HG03342 (cell line): ENCODE data around the gene GIMAP2.

Experiments
- ATAC-seq: cut with Tn5 transposase; IDR thresholded peaks from one replicate; pipeline ENCODE4 v1.9.1; 2021; ENCODE audit warnings: mild to moderate bottlenecking, moderate library complexity; ENCODE audit not compliant: unreplicated experiment

GIMAP2 gene

DNA sequence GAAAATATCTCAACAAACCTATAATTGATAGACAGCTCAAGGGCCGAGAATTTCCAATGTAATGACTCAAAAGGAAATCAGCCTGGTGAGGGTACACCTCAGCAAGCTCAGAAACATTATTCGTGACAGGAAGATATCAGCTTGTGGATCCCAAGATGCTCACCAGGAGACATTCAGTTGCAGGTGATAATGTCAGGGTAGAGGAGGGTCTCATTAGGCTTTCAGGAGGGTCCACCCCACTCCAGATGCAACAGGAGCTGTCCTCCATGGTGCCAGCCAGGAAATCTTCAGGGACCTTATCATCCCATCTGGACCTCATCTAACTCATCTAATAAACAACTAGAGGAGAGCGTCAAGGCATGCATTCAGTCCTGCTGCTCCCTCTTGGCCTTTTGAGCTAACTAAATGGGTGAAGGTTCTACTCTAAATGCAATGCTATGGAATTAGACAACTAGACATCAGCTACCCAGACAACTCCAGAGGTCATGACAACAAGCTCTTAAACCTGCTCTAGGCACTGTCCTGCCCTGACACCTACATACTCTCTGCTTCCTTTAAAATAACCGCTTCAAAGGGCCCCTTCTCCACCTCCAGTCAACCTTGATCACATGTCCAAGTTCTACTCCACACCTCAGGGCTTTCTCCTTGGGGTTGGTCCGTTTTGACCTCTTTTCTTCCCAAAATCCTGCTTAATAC, 47.4 kb downstream of the GIMAP2 start:
- ATAC-seq = no peak

DNA sequence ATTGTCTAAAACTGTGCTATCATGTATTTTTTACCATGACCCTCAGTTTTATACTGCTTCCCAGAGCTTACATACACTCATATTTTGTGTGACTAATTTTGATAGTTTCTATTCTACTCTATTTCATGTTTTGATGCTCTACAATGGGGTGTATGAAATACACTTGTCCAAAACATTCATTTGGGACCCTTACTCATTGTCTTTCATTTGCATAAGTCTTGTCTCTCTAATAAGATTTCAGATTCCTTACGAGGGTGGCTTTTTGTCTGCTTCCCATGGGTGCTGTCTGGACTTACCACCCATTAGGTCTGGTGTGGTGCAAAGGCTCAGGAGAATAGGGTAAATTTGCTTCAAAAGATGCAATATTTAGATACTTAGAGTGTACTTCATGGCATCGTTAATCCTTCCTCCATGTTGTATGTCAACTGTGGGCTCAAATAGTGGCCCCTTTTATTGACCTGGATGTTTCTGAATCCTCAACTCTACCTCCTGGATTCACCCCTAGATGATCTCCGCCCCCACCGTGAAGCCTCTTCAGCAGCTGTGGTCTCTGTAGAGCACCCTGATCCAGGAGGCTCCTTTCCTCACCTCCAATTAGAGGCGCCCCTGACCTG, 48.1 kb downstream of the GIMAP2 start:
- ATAC-seq = no peak

DNA sequence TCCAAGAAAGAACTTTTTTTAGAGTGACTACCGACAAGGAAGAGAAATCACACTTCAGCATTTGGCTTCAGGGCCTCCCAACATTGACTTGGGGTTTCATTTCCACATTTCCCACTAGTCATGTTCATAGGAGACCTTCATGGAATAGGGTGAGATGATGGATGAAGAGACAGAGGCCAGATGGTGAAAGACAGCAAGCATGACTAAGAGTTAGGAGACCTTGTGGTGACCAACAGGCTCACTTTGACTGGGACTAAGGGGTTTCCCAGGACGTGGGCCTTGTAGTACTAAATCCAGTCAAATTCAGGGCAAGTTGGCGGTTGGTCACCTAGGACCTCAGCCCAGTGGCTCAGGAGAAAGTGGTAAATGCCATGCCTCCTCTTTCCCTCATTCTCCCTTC, 48.7 kb downstream of the GIMAP2 start:
- ATAC-seq = no peak

DNA sequence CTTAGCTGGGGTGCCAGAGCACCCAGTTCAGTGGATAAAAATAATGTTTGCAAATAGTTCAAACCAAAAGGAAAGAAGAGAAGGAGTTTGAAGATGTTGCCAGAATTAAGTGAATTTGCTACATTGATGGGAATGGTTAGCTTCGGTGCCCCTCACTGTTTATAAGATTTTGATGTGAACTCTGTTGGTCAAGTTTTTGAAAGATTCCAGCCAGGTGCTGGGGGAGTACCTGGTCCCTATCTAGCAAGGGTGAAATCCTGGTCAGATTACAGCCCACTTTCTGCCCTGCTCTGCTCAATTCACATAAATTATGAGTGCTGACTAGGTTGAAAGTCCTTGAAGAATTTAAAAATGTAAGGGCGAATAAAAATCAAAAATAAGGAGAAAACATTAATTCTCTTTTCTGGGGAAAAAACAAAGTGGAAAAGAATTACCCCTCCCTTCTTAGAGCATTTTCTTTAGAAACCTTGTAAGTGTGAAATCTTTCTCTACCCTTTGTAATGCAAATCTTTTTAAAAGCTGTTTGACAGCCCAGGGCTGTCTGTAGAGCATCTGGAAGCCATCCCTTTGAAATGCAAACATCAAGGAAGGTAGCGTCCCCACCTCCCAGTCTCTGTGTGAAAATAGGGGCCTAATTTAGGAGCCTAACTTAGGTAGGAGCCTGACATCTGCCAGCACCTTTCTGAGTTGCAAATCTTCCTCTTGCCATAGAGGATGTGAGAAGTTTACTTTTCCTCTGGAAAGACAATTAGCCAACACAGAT, 50.3 kb downstream of the GIMAP2 start:
- ATAC-seq = no peak

DNA sequence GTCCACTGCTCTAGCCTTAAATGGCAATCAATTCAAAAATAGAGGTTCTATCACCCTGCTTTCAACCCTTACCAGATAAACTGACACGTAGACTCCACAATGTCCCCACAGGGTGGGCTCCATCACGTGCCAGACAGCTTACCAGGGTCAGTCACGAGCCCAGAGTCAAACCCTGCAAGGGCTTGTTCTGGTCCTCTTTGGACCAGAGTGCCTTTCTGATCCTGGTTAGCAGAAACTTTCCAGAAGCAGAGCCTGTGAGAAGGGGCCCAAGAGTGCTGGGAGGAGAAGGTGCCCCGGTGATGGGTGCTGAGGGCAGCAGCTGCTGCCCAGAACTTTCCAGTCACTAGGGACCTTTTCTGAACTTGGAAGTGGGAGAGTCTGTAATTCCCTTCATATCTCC, 51.4 kb downstream of the GIMAP2 start:
- ATAC-seq = no peak

DNA sequence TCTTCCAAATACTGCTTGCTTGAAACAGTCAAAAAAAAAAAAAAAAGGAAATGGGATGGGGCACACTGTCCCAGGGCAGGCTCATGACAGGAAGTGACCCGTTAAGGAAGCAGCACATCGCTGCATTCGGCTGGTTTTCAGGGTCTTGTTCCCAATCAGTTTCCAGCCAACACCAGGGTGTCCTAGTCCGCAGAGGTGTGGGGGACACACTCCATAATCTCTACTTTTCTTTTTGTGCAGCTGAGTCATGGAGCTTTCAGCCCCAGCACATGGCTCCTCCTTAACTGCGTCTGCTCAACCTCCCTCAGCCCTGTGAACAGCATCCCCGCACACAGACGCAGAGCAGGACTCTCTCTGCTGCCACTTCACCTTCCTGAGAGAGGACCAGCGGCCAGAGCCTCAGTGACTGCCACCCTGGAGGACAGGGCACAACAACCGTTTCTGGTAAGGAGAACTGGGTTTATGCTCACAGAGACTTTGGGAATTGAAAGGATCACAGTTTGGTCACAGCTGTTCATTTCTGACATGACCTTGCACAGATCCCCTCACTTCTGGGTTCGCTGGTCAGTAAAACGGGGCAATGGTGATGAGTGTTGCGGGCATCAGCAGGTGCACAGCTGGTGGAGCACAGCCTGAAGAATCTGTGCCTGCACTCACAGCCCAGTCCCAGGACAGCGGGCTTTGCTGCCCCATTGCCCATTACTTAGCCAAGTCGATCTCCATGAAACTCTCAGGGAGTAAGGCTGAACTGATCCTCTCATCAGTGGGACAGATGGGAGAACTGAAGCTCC, 52.0 kb downstream of the GIMAP2 start, which contains the start of gene GIMAP5:
Gene GIMAP5, plus strand, starts transcription at position 154 of the 791 bp plus-strand sequence. CDS start 3,467 bp downstream, outside the sequence.
- ATAC-seq = peak; percentile 63

DNA sequence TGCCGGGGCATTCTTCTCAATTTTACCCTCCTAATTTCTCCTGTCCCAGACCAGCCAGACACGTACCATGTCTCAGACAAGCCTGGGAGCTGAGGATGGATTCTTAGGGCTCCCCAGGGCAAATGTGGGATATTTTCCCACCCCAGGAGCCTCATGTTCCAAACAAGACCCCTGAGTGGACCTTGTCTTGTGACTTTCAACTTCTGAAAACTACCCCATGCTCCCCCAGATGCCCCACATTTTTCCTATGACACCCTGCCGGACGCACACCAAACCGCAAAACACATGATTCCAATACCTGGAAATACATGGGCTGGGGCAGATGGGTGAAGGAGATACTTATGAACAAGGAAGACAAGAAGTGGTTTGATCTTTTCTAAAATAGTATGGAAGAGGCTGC, 52.6 kb downstream of the GIMAP2 start:
- ATAC-seq = no peak

DNA sequence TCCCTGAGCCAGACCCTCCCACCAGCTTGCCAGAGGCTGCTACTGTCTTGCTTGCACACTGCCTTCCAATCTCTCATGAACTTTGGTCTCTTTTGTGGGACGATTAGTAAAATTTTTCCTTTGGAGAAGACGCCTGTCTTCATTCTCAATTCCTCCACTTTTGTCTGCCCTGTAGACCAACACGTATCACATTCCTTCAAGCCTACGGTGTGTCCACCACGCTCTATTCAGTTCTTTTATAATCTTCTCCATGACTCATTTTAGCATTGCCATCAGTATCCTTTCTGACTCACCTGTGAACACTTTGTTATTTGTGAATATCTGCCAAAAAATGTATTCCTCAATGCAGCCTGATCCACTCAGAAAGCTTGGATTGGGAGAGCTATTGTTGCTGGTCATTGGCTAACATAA, 53.1 kb downstream of the GIMAP2 start:
- ATAC-seq = no peak

DNA sequence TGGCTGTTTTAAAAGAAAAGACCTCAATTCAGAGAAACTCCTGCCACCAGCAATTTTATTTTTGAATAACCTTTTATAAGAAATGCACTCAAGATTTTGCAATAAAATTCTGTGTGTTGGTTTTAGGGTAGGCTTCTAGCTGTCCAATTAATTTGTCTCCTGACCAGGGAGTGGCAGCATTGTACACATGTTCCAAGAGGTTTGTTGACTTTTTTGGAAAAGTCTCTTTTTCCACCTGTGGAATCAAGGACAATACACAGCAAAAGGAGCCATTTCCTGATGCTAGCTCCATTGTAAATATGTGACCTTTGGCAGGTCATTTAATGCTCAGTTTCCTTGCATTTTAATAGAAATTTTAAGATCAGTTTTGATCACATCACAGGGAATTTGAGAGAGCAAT, 53.5 kb downstream of the GIMAP2 start:
- ATAC-seq = no peak

DNA sequence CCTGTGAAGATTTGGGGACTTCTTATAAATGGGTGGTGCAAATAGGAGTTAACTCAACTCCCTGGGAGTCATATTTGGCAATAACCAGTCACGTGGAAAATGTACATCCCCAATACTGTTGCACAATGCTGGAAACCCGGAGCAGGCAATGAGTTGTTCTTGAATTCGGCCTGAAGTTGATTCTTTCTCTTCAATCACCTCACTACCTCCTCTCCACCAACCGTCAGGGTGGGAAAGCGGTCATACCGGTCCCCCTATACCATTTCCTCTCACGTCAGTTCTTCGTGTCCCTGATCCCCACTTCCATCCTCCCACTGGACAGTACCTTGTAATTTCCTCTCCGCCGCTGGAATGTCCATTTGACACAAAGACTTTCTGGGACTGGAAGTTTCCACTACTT, 54.5 kb downstream of the GIMAP2 start:
- no peak for ATAC-seq

DNA sequence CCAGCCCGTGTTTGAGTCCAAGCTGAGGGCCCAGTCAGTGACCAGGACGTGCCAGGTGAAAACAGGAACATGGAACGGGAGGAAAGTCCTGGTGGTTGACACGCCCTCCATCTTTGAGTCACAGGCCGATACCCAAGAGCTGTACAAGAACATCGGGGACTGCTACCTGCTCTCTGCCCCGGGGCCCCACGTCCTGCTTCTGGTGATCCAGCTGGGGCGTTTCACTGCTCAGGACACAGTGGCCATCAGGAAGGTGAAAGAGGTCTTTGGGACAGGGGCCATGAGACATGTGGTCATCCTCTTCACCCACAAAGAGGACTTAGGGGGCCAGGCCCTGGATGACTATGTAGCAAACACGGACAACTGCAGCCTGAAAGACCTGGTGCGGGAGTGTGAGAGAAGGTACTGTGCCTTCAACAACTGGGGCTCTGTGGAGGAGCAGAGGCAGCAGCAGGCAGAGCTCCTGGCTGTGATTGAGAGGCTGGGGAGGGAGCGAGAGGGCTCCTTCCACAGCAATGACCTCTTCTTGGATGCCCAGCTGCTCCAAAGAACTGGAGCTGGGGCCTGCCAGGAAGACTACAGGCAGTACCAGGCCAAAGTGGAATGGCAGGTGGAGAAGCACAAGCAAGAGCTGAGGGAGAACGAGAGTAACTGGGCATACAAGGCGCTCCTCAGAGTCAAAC, 56.9 kb downstream of the GIMAP2 start:
- ATAC-seq = no peak
